Mesenchymal stem cell (in vitro differentiated cells and primary cell): Measurements from ENCODE around the gene NRN1L.

Experiments
- DNase-seq: peaks from one replicate; pipeline ENCODE4 v3.0.0-alpha.2; 2013
- H2AFZ ChIP-seq: one replicate; pipeline ENCODE4 v1.6.1; 2013; ENCODE audit warnings: low read depth, mild to moderate bottlenecking, control low read depth, inconsistent platforms, low read length, moderate library complexity
- H2AK5ac ChIP-seq: 2 replicates; pipeline ENCODE4 v1.6.1; 2013; ENCODE audit warnings: low read length, moderate library complexity, mild to moderate bottlenecking, inconsistent platforms; ENCODE audit not compliant: severe bottlenecking
- H2BK120ac ChIP-seq: one replicate; pipeline ENCODE4 v1.6.1; 2013; ENCODE audit warnings: low read depth, mild to moderate bottlenecking, inconsistent platforms, low read length, moderate library complexity
- H2BK12ac ChIP-seq, 2 experiments: one replicate each; pipeline ENCODE4 v1.6.1; 2013; ENCODE audit warnings: inconsistent platforms in 2 of 2, low read length in 2 of 2, mild to moderate bottlenecking in 2 of 2, moderate library complexity in 2 of 2, control low read depth in 1 of 2
- H2BK15ac ChIP-seq: one replicate; pipeline ENCODE4 v1.6.1; 2013; ENCODE audit warnings: mild to moderate bottlenecking, low read depth, inconsistent platforms; ENCODE audit not compliant: poor library complexity, severe bottlenecking
- H2BK5ac ChIP-seq: 2 replicates; pipeline ENCODE4 v1.6.1; 2013; ENCODE audit warnings: low read depth, mild to moderate bottlenecking, low read length, control low read depth, inconsistent platforms; ENCODE audit not compliant: poor library complexity, severe bottlenecking
- H3K14ac ChIP-seq, 2 experiments: one replicate each; pipeline ENCODE4 v1.6.1; 2013; ENCODE audit warnings: inconsistent platforms in 2 of 2, low read length in 2 of 2, control low read depth in 1 of 2, mild to moderate bottlenecking in 1 of 2, moderate library complexity in 1 of 2
- H3K18ac ChIP-seq, 2 experiments: one replicate each; pipeline ENCODE4 v1.6.1; 2013; ENCODE audit warnings: inconsistent platforms in 2 of 2, low read length in 2 of 2, control low read depth in 1 of 2, low read depth in 1 of 2, mild to moderate bottlenecking in 1 of 2
- H3K23ac ChIP-seq, 2 experiments: one replicate each; pipeline ENCODE4 v1.6.1; 2013; ENCODE audit warnings: inconsistent platforms in 2 of 2, low read length in 2 of 2, mild to moderate bottlenecking in 2 of 2, moderate library complexity in 2 of 2, control low read depth in 1 of 2
- H3K27ac ChIP-seq: 2 replicates; pipeline ENCODE4 v1.5.1; 2013; ENCODE audit warnings: mild to moderate bottlenecking, moderate library complexity, low read length, control low read depth, inconsistent platforms; ENCODE audit not compliant: poor library complexity, severe bottlenecking
- H3K27me3 ChIP-seq, 2 experiments: 2 replicates each; pipeline versions ENCODE4 v1.6.1 to v1.7.0; 2013; ENCODE audit warnings: low read length in 2 of 2, mild to moderate bottlenecking in 2 of 2, moderate library complexity in 2 of 2, control low read depth in 1 of 2, inconsistent platforms in 1 of 2; ENCODE audit not compliant: control insufficient read depth in 1 of 2, insufficient read depth in 1 of 2
- H3K36me3 ChIP-seq, 2 experiments: 2 replicates each; pipeline versions ENCODE4 v1.6.1 to v1.7.0; 2013; ENCODE audit warnings: low read length in 2 of 2, control low read depth in 1 of 2, inconsistent platforms in 1 of 2, low read depth in 1 of 2, mild to moderate bottlenecking in 1 of 2; ENCODE audit not compliant: insufficient read depth in 2 of 2, control insufficient read depth in 1 of 2
- H3K4ac ChIP-seq, 2 experiments: one replicate each; pipeline ENCODE4 v1.6.1; 2013; ENCODE audit warnings: inconsistent platforms in 2 of 2, low read length in 2 of 2, mild to moderate bottlenecking in 2 of 2, moderate library complexity in 2 of 2, control low read depth in 1 of 2, low read depth in 1 of 2
- H3K4me1 ChIP-seq: 2 replicates; pipeline ENCODE4 v1.6.1; 2013; ENCODE audit warnings: low read depth, low read length, control low read depth; ENCODE audit not compliant: control insufficient read depth, insufficient read depth
- H3K4me2 ChIP-seq: 2 replicates; pipeline ENCODE4 v1.6.1; 2013; ENCODE audit warnings: low read length, mild to moderate bottlenecking, inconsistent platforms; ENCODE audit not compliant: poor library complexity, severe bottlenecking
- H3K4me3 ChIP-seq, 2 experiments: 2 replicates each; pipeline versions ENCODE4 v1.5.1 to v1.7.0; 2013; ENCODE audit warnings: low read length in 2 of 2, mild to moderate bottlenecking in 2 of 2, control low read depth in 1 of 2, low read depth in 1 of 2; ENCODE audit not compliant: insufficient read depth in 1 of 2
- H3K79me1 ChIP-seq: replicated peaks from 2 replicates; pipeline ENCODE4 v1.6.1; 2013; ENCODE audit warnings: mild to moderate bottlenecking, control low read depth, low read length, inconsistent platforms; ENCODE audit not compliant: poor library complexity, severe bottlenecking
- H3K9ac ChIP-seq: 2 replicates; pipeline ENCODE4 v1.7.0; 2013; ENCODE audit warnings: mild to moderate bottlenecking, low read length, moderate library complexity
- H3K9me3 ChIP-seq: 2 replicates; pipeline ENCODE4 v1.7.0; 2013; ENCODE audit warnings: mild to moderate bottlenecking, low read length; ENCODE audit not compliant: control insufficient read depth
- H4K8ac ChIP-seq: one replicate; pipeline ENCODE4 v1.6.1; 2013; ENCODE audit warnings: inconsistent platforms, mild to moderate bottlenecking, low read length, moderate library complexity
- H4K91ac ChIP-seq: one replicate; pipeline ENCODE4 v1.6.1; 2013; ENCODE audit warnings: mild to moderate bottlenecking, low read length, inconsistent platforms
- WGBS: methylation state at CpG from one replicate; pipeline ENCODE4 v1.1.7; 2013; ENCODE audit warnings: mixed read lengths; 5-methylcytosine and 5-hydroxymethylcytosine counted together

The NRN1L gene

DNA sequence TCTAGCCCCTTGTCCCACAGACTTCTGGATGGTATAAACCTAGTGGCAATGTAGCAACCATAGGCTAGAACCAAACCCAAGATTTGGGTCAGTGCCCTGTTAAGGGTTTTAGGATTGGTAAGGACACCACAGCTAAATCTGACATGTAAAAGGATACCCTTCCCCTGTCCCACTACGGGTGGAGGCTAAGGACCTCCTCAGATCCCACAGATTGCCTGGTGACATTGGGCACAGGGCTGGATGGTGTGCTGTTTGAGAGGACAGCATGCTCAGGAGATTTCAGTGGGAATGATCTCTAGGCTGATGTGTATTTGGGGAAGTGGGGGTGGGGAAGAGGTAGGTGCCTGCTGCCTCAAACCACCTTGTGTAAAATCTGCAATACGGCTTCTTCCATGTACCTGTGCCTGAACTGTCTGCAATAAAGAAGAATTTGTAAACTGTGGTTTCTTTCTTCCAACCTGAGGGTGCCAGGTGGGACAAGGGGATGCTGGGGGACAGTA, 12.5 kb upstream of the NRN1L start:
- Histone ChIP-seq H3K27me3 (no peaks in the 10 kb centered on the region), H3K18ac (peak overlapping the region in 1 of 2 experiments; percentile 17), H2BK12ac (no peak overlapping the region), H3K4me2 (no peak overlapping the region), H3K14ac (no peak overlapping the region), H3K4me1 (peaks cover 16% of the 10 kb centered on the region), H3K9me3 (no peaks in the 10 kb centered on the region), H3K9ac (peak overlapping the region; percentile 98), H3K27ac (peak overlapping the region; percentile 56), H3K4me3 (peak overlapping the region in 1 of 2 experiments; percentile 98), H2BK120ac (no peak overlapping the region), H3K79me1 (peaks cover 35% of the 10 kb centered on the region), H2AK5ac (no peak overlapping the region), H2AFZ (no peak overlapping the region), H3K36me3 (peaks cover 60 to 63% of the 10 kb centered on the region in 2 experiments), H3K4ac (no peak overlapping the region), H2BK15ac (no peak overlapping the region), H3K23ac (no peak overlapping the region), H2BK5ac (no peak overlapping the region), H4K8ac (peak overlapping the region; percentile 91), H4K91ac (no peak overlapping the region)
- no peak for DNase-seq
- 89% methylated on average over 2 of the region's 2 CpGs for WGBS

DNA sequence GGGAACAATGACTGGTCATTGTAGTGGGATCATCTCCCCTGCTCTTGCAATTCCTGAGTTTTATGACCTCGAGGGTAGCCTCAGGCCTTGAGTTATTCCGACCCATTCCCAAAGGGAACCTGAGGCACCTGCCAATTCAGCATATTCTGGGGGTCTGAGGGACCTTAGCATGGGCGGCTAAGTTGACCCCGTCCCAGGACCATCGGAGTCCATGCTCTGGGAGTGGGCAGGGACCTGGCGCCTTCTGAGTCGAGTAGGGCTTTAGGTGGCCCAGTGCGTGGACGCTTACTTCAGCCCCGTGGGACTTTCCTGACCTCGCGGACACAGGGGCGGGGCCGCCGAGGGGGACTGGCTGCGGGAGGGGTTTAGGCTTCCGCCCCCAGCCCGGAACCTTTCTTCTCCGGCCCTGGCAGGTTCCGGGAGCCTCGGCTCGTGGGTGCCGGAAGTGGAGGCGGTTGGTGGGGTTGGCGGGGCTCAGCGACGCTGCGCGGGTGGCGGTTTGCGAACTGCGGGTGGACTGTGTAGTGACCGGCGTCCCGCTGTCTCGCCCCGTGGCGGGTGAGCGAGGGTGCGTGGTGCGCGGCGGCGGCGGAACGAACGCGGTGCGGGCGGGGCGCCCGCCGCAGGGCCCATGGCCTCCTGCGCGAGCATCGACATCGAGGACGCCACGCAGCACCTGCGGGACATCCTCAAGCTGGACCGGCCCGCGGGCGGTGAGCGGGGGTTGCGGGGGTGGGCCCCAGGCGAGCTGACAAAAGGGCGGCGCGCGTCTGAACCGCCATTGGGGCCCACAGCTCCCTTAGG, 11.9 kb upstream of the NRN1L start, which contains the start of gene EDC4:
Gene EDC4, plus strand, starts transcription at position 422 of the 804 bp plus-strand sequence. Its CDS starts 210 bp downstream, at position 632.
- Histone ChIP-seq H3K18ac (peak within 1 kb of the TSS; percentile 77 to 96), H4K91ac (peak within 1 kb of the TSS; percentile 52), H2BK12ac (peak within 1 kb of the TSS in 1 of 2 experiments; percentile 19), H2BK5ac (no peak within 1 kb of the TSS), H3K79me1 (peaks cover 37% of the 10 kb centered on the region), H3K4me2 (peak within 1 kb of the TSS; percentile 86), H2AFZ (peak within 1 kb of the TSS; percentile 90), H3K4ac (peak within 1 kb of the TSS; percentile 15 to 71), H3K9ac (peak within 1 kb of the TSS; percentile 98), H3K9me3 (no peaks in the 10 kb centered on the region), H3K14ac (peak within 1 kb of the TSS in 1 of 2 experiments; percentile 94), H2BK15ac (no peak within 1 kb of the TSS), H3K36me3 (peaks cover 60 to 64% of the 10 kb centered on the region in 2 experiments), H3K4me1 (peaks cover 16% of the 10 kb centered on the region), H2AK5ac (peak within 1 kb of the TSS; percentile 34), H3K4me3 (peak within 1 kb of the TSS; percentile 91 to 98), H3K27ac (peak within 1 kb of the TSS; percentile 56), H3K27me3 (no peaks in the 10 kb centered on the region), H2BK120ac (peak within 1 kb of the TSS; percentile 51), H4K8ac (peak within 1 kb of the TSS; percentile 91), H3K23ac (peak within 1 kb of the TSS in 1 of 2 experiments; percentile 29)
- peak; percentile 87 for DNase-seq
- WGBS = 6% methylated on average over 48 of the region's 72 CpGs

DNA sequence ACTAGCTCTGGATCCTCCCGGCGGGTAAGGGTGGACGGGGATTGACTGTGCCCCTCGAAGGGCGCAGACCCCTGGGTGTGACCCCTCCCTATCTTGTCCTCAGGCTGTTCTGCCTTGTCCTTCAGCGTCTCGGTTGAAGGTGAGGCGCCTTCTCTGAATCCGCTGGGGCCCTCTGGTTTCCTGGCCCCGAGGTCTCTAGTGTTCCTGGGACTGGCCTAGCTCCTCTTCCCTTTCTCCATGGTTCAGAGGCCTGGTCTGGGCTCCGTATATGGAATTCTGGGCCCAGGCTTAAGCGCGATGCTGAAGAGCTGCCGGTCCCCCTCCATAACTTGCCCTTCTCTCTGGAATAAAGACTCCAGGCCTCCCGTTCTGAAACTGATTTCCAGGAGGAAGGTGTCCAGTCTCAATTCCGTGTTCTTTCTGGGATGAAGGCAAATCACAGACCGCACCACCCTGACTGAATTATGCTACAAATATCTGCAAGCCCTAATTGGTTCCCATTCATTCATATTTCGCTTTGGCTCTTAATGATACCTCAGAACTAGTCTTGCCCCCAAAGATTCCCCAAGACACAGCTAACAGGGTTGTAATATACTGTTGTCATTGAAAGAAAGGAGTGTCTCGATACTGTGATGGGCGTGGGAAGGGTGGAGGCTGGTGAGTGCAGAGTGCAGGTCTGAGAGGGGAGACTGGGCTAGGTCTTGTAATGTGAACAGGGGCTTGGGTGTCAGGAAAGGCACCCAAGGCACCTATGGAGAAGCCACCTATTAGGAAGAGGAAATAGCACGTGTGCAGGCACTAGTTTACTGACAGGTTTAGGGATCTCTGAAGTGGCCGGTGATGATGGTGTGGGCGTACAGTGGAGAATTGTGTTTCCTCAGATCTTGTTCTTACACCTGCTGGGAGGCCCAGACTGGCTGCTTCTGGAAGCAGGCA, 11.0 kb upstream of the NRN1L start:
- Histone ChIP-seq H3K14ac (peak overlapping the region in 1 of 2 experiments; percentile 94), H3K27ac (peak overlapping the region; percentile 36), H3K9me3 (no peaks in the 10 kb centered on the region), H3K36me3 (peaks cover 60 to 66% of the 10 kb centered on the region in 2 experiments), H2BK15ac (no peak overlapping the region), H3K79me1 (peaks cover 38% of the 10 kb centered on the region), H3K18ac (peak overlapping the region; percentile 77 to 96), H3K23ac (no peak overlapping the region), H3K4me2 (peak overlapping the region; percentile 86), H2BK12ac (no peak overlapping the region), H4K8ac (peak overlapping the region; percentile 81), H3K4me3 (peak overlapping the region; percentile 91 to 98), H4K91ac (peak overlapping the region; percentile 52), H3K4ac (peak overlapping the region; percentile 15 to 71), H3K4me1 (peaks cover 16% of the 10 kb centered on the region), H3K27me3 (no peaks in the 10 kb centered on the region), H2AFZ (peak overlapping the region; percentile 90), H2AK5ac (no peak overlapping the region), H2BK5ac (no peak overlapping the region), H2BK120ac (peak overlapping the region; percentile 51), H3K9ac (peak overlapping the region; percentile 98)
- DNase-seq = peak; percentile 38
- 21% methylated on average over 22 of the region's 23 CpGs for WGBS
